ENCODE results near the gene GPC5.

The GPC5 gene

DNA sequence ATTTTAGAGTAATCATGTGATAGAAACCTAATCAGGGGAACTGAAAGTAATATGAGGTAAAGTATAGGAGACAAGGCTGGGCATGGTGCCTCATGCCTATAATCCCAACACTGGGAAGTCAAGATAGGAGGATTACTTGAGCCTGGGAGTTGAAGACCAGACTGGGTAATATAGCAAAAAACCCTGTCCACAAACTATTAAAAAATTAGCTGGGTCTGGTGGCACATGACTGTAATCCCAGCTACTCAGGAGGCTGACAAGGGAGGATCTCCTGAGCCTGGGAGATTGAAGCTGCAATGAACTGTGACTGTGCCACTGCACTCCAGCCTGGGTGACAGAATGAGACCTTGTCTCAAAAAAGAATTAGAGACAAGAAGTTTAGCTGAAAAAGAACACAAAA, 469.9 kb downstream of the GPC5 start:
- no peaks in the 10 kb centered on the region for H3K79me1 ChIP-seq (ENCODE audit: low read length)
- no peaks in the 10 kb centered on the region for H3K4me1 ChIP-seq (ENCODE audit: control insufficient read depth in 1 of 2, insufficient read depth in 2 of 2, low read length in 2 of 2)
- H2AK5ac ChIP-seq (ENCODE audit: low read length) = no peak overlapping the region
- H3K23ac ChIP-seq (ENCODE audit: low read length) = no peak overlapping the region
- no peak overlapping the region for H2BK5ac ChIP-seq (ENCODE audit: low read depth, low read length, poor library complexity)
- H4K12ac ChIP-seq (ENCODE audit: low read depth, low read length) = no peak overlapping the region
- no peak overlapping the region for H3K4me3 ChIP-seq (ENCODE audit: low read depth, low read length)
- no peak overlapping the region for H3K14ac ChIP-seq (ENCODE audit: low read length)
- no peak overlapping the region for H4K91ac ChIP-seq (ENCODE audit: low read depth, low read length)
- no peak overlapping the region for H4K8ac ChIP-seq (ENCODE audit: low read depth, low read length)
- H3K9ac ChIP-seq (ENCODE audit: low read length) = no peak overlapping the region
- no peaks in the 10 kb centered on the region for H3K36me3 ChIP-seq (ENCODE audit: control insufficient read depth in 1 of 2, insufficient read depth in 2 of 2, low read length in 2 of 2)
- no peak overlapping the region for H2AFZ ChIP-seq (ENCODE audit: insufficient read depth, low read length, poor library complexity)
- H3K18ac ChIP-seq (ENCODE audit: low read length) = no peak overlapping the region
- DNase-seq = no peak
- H2BK120ac ChIP-seq (ENCODE audit: insufficient read depth, low read length, poor library complexity) = no peak overlapping the region
- no peak overlapping the region for H3K27ac ChIP-seq (ENCODE audit: low read depth, low read length)
- H3K79me2 ChIP-seq (ENCODE audit: control insufficient read depth, insufficient read depth, low read length, poor library complexity) = no peaks in the 10 kb centered on the region
- H3K9me3 ChIP-seq (ENCODE audit: insufficient read depth, low read depth, low read length) = no peaks in the 10 kb centered on the region
- H3K27me3 ChIP-seq (ENCODE audit: insufficient read depth, low read length) = no peaks in the 10 kb centered on the region
- no peak overlapping the region for H2BK12ac ChIP-seq (ENCODE audit: low read length)
- no peak overlapping the region for H3K4me2 ChIP-seq (ENCODE audit: low read length)
- H3K4ac ChIP-seq (ENCODE audit: low read depth, low read length) = no peak overlapping the region

- H3K36me3 ChIP-seq (ENCODE audit: control insufficient read depth in 1 of 2, insufficient read depth in 2 of 2, low read length in 2 of 2) = no peaks in the 10 kb centered on the region
- H3K4me3 ChIP-seq (ENCODE audit: low read depth, low read length) = no peak overlapping the region
- no peaks in the 10 kb centered on the region for H3K79me2 ChIP-seq (ENCODE audit: control insufficient read depth, insufficient read depth, low read length, poor library complexity)
- no peak overlapping the region for H3K18ac ChIP-seq (ENCODE audit: low read length)
- no peak for DNase-seq
- no peak overlapping the region for H2AFZ ChIP-seq (ENCODE audit: insufficient read depth, low read length, poor library complexity)
- H3K23ac ChIP-seq (ENCODE audit: low read length) = no peak overlapping the region
- no peak overlapping the region for H3K9ac ChIP-seq (ENCODE audit: low read length)
- no peak overlapping the region for H2BK5ac ChIP-seq (ENCODE audit: low read depth, low read length, poor library complexity)
- H2BK120ac ChIP-seq (ENCODE audit: insufficient read depth, low read length, poor library complexity) = no peak overlapping the region
- no peak overlapping the region for H3K4ac ChIP-seq (ENCODE audit: low read depth, low read length)
- no CpG with 5 or more reads among the region's 3 CpGs for WGBS (ENCODE audit: extremely low coverage, insufficient coverage, insufficient read length)
- no peak overlapping the region for H4K12ac ChIP-seq (ENCODE audit: low read depth, low read length)
- no peaks in the 10 kb centered on the region for H3K27me3 ChIP-seq (ENCODE audit: insufficient read depth, low read length)
- H2BK12ac ChIP-seq (ENCODE audit: low read length) = no peak overlapping the region
- no peak overlapping the region for H4K91ac ChIP-seq (ENCODE audit: low read depth, low read length)
- no peaks in the 10 kb centered on the region for H3K79me1 ChIP-seq (ENCODE audit: low read length)
- H3K14ac ChIP-seq (ENCODE audit: low read length) = no peak overlapping the region
- no peak overlapping the region for H3K4me2 ChIP-seq (ENCODE audit: low read length)
- H3K27ac ChIP-seq (ENCODE audit: low read depth, low read length) = no peak overlapping the region
- H2AK5ac ChIP-seq (ENCODE audit: low read length) = no peak overlapping the region
- H3K4me1 ChIP-seq (ENCODE audit: control insufficient read depth in 1 of 2, insufficient read depth in 2 of 2, low read length in 2 of 2) = no peaks in the 10 kb centered on the region
- H3K9me3 ChIP-seq (ENCODE audit: insufficient read depth, low read depth, low read length) = no peaks in the 10 kb centered on the region
- no peak overlapping the region for H4K8ac ChIP-seq (ENCODE audit: low read depth, low read length)
Measured at GRCh38 chr13:91878491-91878890, 480.1 kb downstream of the GPC5 start.

- no peak overlapping the region for H2AFZ ChIP-seq (ENCODE audit: insufficient read depth, low read length, poor library complexity)
- H3K79me1 ChIP-seq (ENCODE audit: low read length) = no peaks in the 10 kb centered on the region
- no peak overlapping the region for H4K91ac ChIP-seq (ENCODE audit: low read depth, low read length)
- no peaks in the 10 kb centered on the region for H3K27me3 ChIP-seq (ENCODE audit: insufficient read depth, low read length)
- no peak overlapping the region for H3K4ac ChIP-seq (ENCODE audit: low read depth, low read length)
- H3K4me3 ChIP-seq (ENCODE audit: low read depth, low read length) = no peak overlapping the region
- no peak overlapping the region for H2AK5ac ChIP-seq (ENCODE audit: low read length)
- H3K9ac ChIP-seq (ENCODE audit: low read length) = no peak overlapping the region
- no peak overlapping the region for H3K14ac ChIP-seq (ENCODE audit: low read length)
- H2BK5ac ChIP-seq (ENCODE audit: low read depth, low read length, poor library complexity) = no peak overlapping the region
- H4K8ac ChIP-seq (ENCODE audit: low read depth, low read length) = no peak overlapping the region
- no peaks in the 10 kb centered on the region for H3K9me3 ChIP-seq (ENCODE audit: insufficient read depth, low read depth, low read length)
- DNase-seq = no peak
- H3K36me3 ChIP-seq (ENCODE audit: control insufficient read depth in 1 of 2, insufficient read depth in 2 of 2, low read length in 2 of 2) = no peaks in the 10 kb centered on the region
- no peak overlapping the region for H3K27ac ChIP-seq (ENCODE audit: low read depth, low read length)
- H3K4me2 ChIP-seq (ENCODE audit: low read length) = no peak overlapping the region
- no peak overlapping the region for H4K12ac ChIP-seq (ENCODE audit: low read depth, low read length)
- no peak overlapping the region for H2BK120ac ChIP-seq (ENCODE audit: insufficient read depth, low read length, poor library complexity)
- H3K18ac ChIP-seq (ENCODE audit: low read length) = no peak overlapping the region
- H3K4me1 ChIP-seq (ENCODE audit: control insufficient read depth in 1 of 2, insufficient read depth in 2 of 2, low read length in 2 of 2) = no peaks in the 10 kb centered on the region
- WGBS (ENCODE audit: extremely low coverage, insufficient coverage, insufficient read length) = no CpG with 5 or more reads among the region's 2 CpGs
- H2BK12ac ChIP-seq (ENCODE audit: low read length) = no peak overlapping the region
- no peaks in the 10 kb centered on the region for H3K79me2 ChIP-seq (ENCODE audit: control insufficient read depth, insufficient read depth, low read length, poor library complexity)
- no peak overlapping the region for H3K23ac ChIP-seq (ENCODE audit: low read length)
Measured at GRCh38 chr13:91879360-91879759, 480.9 kb downstream of the GPC5 start.

DNA sequence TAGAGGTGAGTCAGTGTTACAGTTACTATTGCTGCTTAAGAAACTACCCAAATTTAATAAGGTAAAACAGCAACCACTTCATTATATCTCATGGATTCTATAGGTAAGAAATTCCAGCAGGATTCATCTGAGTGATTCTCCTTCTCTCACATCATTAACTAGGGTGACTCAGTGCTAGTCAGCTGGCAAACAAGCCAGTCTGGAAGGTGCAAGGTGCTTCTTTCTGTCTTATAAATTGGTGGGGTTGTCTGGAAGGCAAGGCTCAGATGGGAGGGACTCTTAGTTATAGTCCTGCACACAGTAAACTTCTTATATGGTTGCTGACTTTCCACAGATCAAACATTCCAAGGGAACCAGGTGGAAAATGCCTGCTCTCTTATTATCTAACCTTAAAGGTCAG, 484.5 kb downstream of the GPC5 start:
- no peak overlapping the region for H4K8ac ChIP-seq (ENCODE audit: low read depth, low read length)
- no peak overlapping the region for H2BK5ac ChIP-seq (ENCODE audit: low read depth, low read length, poor library complexity)
- no peak overlapping the region for H3K4ac ChIP-seq (ENCODE audit: low read depth, low read length)

GRCh38 chr13:91889641-91890040, 491.2 kb downstream of the GPC5 start:
- no peak for DNase-seq
- H3K4me2 ChIP-seq (ENCODE audit: low read length) = no peak overlapping the region
- no peak overlapping the region for H3K4me3 ChIP-seq (ENCODE audit: low read depth, low read length)
- no peak overlapping the region for H3K27ac ChIP-seq (ENCODE audit: low read depth, low read length)
- H4K12ac ChIP-seq (ENCODE audit: low read depth, low read length) = no peak overlapping the region
- no peak overlapping the region for H2BK120ac ChIP-seq (ENCODE audit: insufficient read depth, low read length, poor library complexity)
- H2BK5ac ChIP-seq (ENCODE audit: low read depth, low read length, poor library complexity) = no peak overlapping the region
- no peak overlapping the region for H4K8ac ChIP-seq (ENCODE audit: low read depth, low read length)
- no peak overlapping the region for H3K23ac ChIP-seq (ENCODE audit: low read length)
- WGBS (ENCODE audit: extremely low coverage, insufficient coverage, insufficient read length) = no CpG with 5 or more reads among the region's 2 CpGs
- no peaks in the 10 kb centered on the region for H3K36me3 ChIP-seq (ENCODE audit: control insufficient read depth in 1 of 2, insufficient read depth in 2 of 2, low read length in 2 of 2)
- H3K9me3 ChIP-seq (ENCODE audit: insufficient read depth, low read depth, low read length) = peaks cover 2% of the 10 kb centered on the region
- no peaks in the 10 kb centered on the region for H3K27me3 ChIP-seq (ENCODE audit: insufficient read depth, low read length)
- H3K79me1 ChIP-seq (ENCODE audit: low read length) = no peaks in the 10 kb centered on the region
- H2BK12ac ChIP-seq (ENCODE audit: low read length) = no peak overlapping the region
- H3K4me1 ChIP-seq (ENCODE audit: control insufficient read depth in 1 of 2, insufficient read depth in 2 of 2, low read length in 2 of 2) = no peaks in the 10 kb centered on the region
- no peak overlapping the region for H2AFZ ChIP-seq (ENCODE audit: insufficient read depth, low read length, poor library complexity)
- no peak overlapping the region for H3K18ac ChIP-seq (ENCODE audit: low read length)
- H3K14ac ChIP-seq (ENCODE audit: low read length) = no peak overlapping the region
- H3K4ac ChIP-seq (ENCODE audit: low read depth, low read length) = no peak overlapping the region
- no peak overlapping the region for H4K91ac ChIP-seq (ENCODE audit: low read depth, low read length)
- H3K79me2 ChIP-seq (ENCODE audit: control insufficient read depth, insufficient read depth, low read length, poor library complexity) = no peaks in the 10 kb centered on the region
- H3K9ac ChIP-seq (ENCODE audit: low read length) = no peak overlapping the region
- H2AK5ac ChIP-seq (ENCODE audit: low read length) = no peak overlapping the region

More for the DNA sequence above, 484.5 kb downstream of the GPC5 start:
- Histone ChIP-seq H3K27me3 (ENCODE audit: insufficient read depth, low read length) (no peaks in the 10 kb centered on the region), H3K4me2 (ENCODE audit: low read length) (no peak overlapping the region), H4K12ac (ENCODE audit: low read depth, low read length) (no peak overlapping the region), H3K27ac (ENCODE audit: low read depth, low read length) (no peak overlapping the region), H2BK12ac (ENCODE audit: low read length) (no peak overlapping the region), H3K36me3 (ENCODE audit: control insufficient read depth in 1 of 2, insufficient read depth in 2 of 2, low read length in 2 of 2) (no peaks in the 10 kb centered on the region), H3K79me2 (ENCODE audit: control insufficient read depth, insufficient read depth, low read length, poor library complexity) (no peaks in the 10 kb centered on the region), H3K4me1 (ENCODE audit: control insufficient read depth in 1 of 2, insufficient read depth in 2 of 2, low read length in 2 of 2) (no peaks in the 10 kb centered on the region), H3K79me1 (ENCODE audit: low read length) (no peaks in the 10 kb centered on the region), H3K4me3 (ENCODE audit: low read depth, low read length) (no peak overlapping the region), H3K18ac (ENCODE audit: low read length) (no peak overlapping the region), H3K9me3 (ENCODE audit: insufficient read depth, low read depth, low read length) (peaks cover 2% of the 10 kb centered on the region), H2AK5ac (ENCODE audit: low read length) (no peak overlapping the region), H3K9ac (ENCODE audit: low read length) (no peak overlapping the region), H3K14ac (ENCODE audit: low read length) (no peak overlapping the region), H3K23ac (ENCODE audit: low read length) (no peak overlapping the region), H4K91ac (ENCODE audit: low read depth, low read length) (no peak overlapping the region), H2AFZ (ENCODE audit: insufficient read depth, low read length, poor library complexity) (no peak overlapping the region), H2BK120ac (ENCODE audit: insufficient read depth, low read length, poor library complexity) (no peak overlapping the region)
- no peak for DNase-seq
